Hepatocyte (in vitro differentiated cells): ENCODE results near the gene FAM120B. TPM values are rescaled to one million over a fixed set of nuclear protein-coding genes. Genes with fewer than 3 reads are reported as not detected.

Experiments used
- DNase-seq: peaks from one replicate; pipeline ENCODE4 v3.0.0-alpha.2; 2016; ENCODE audit warnings: low spot score
- H2AFZ ChIP-seq: fragments of 200-600 bp; sonication (generic); 2 replicates; pipeline ENCODE4 v1.6.0; 2016; ENCODE audit warnings: antibody characterized with exemption, mild to moderate bottlenecking
- H3K27ac ChIP-seq: fragments of 200-600 bp; sonication (generic); 2 replicates; pipeline ENCODE4 v1.5.1; 2016; ENCODE audit warnings: mild to moderate bottlenecking
- H3K27me3 ChIP-seq: fragments of 200-600 bp; sonication (generic); 2 replicates; pipeline ENCODE4 v1.6.1; 2016
- H3K36me3 ChIP-seq: fragments of 200-600 bp; sonication (generic); replicated peaks from 2 replicates; pipeline ENCODE4 v1.5.1; 2016; ENCODE audit warnings: low read depth; ENCODE audit not compliant: insufficient read depth
- H3K4me1 ChIP-seq: fragments of 200-600 bp; sonication (generic); 2 replicates; pipeline ENCODE4 v1.5.1; 2016; ENCODE audit warnings: mild to moderate bottlenecking, moderate library complexity; ENCODE audit not compliant: insufficient read depth
- H3K4me2 ChIP-seq: fragments of 200-600 bp; sonication (generic); 2 replicates; pipeline ENCODE4 v1.6.0; 2016
- H3K4me3 ChIP-seq: fragments of 200-600 bp; sonication (generic); 2 replicates; pipeline ENCODE4 v1.5.1; 2016; ENCODE audit warnings: mild to moderate bottlenecking
- H3K79me2 ChIP-seq: fragments of 200-600 bp; sonication (generic); 2 replicates; pipeline ENCODE4 v1.6.0; 2017; ENCODE audit warnings: mild to moderate bottlenecking
- H3K9me2 ChIP-seq: fragments of 200-600 bp; sonication (generic); replicated peaks from 2 replicates; pipeline ENCODE4 v1.6.0; 2017; ENCODE audit warnings: mild to moderate bottlenecking; ENCODE audit not compliant: insufficient read depth
- H3K9me3 ChIP-seq: fragments of 200-600 bp; sonication (generic); 2 replicates; pipeline ENCODE4 v1.5.1; 2016; ENCODE audit warnings: low read depth, mild to moderate bottlenecking
- H4K20me1 ChIP-seq: fragments of 200-600 bp; sonication (generic); 2 replicates; pipeline ENCODE4 v1.6.0; 2016; ENCODE audit warnings: mild to moderate bottlenecking; ENCODE audit not compliant: insufficient read depth, poor library complexity, severe bottlenecking
- CTCF ChIP-seq: fragments of 200-600 bp; sonication (generic); IDR thresholded peaks from 2 replicates; pipeline ENCODE4 v1.5.1; 2016; ENCODE audit warnings: antibody characterized with exemption, mild to moderate bottlenecking; ENCODE audit not compliant: poor library complexity
- EZH2 ChIP-seq: fragments of 200-600 bp; sonication (generic); IDR thresholded peaks from 2 replicates; pipeline ENCODE4 v1.6.1; 2016; ENCODE audit warnings: antibody characterized with exemption, mild to moderate bottlenecking, borderline replicate concordance
- EZH2phosphoT487 ChIP-seq: fragments of 200-600 bp; sonication (generic); IDR thresholded peaks from one replicate; pipeline ENCODE4 v1.6.1; 2018; ENCODE audit warnings: antibody characterized with exemption, mild to moderate bottlenecking, low read depth, moderate library complexity; ENCODE audit not compliant: unreplicated experiment, severe bottlenecking
- WGBS: methylation state at CpG from one replicate; pipeline ENCODE4 v1.1.6; 2016; ENCODE audit warnings: low lambda C conversion rate; ENCODE audit errors: missing lambda C conversion rate; 5-methylcytosine and 5-hydroxymethylcytosine counted together
- polyA plus RNA-seq: library from polyadenylated mRNA; unstranded; fragments of >200 nt; fragmentation: Nextera tagmentation; extraction: Ambion mirVana; gene quantifications from 2 replicates; pipeline ENCODE4 v1.2.1, GENCODE V29; 2016
- total RNA-seq: library from RNA; depleted of rRNA; stranded (reverse); fragments of >200 nt; gene quantifications from 2 replicates; pipeline ENCODE4 v1.2.3, GENCODE V29; 2014

The FAM120B gene
- total and polyA plus RNA-seq, 2 experiments from 2014 or later: 16.0 to 25.8 TPM

DNA sequence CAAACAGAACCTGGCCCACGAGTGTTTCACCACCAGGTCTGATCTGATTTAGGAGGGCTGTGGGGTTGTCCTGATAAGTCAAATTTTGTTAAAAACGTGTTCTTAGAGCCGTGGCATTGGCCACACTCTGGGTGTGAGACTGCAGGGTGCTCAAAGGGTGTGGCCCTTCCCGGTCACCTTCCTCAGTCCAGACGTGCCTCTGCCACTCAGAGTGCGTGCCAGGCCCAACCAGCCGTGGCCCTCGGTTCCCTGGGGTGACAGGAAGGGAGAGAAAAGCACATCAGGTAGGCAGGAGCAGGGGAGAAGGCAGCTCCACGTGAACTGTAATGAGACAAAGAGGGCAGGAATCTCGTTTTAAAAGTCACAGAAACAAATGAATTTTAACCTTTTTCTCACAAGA lies 115.4 kb downstream of the FAM120B start:
- H3K27me3 ChIP-seq: no peaks in the 10 kb centered on the region
- no peaks in the 10 kb centered on the region for H3K36me3 ChIP-seq
- no peaks in the 10 kb centered on the region for H3K79me2 ChIP-seq
- no peaks in the 10 kb centered on the region for H4K20me1 ChIP-seq
- no peaks in the 10 kb centered on the region for H3K4me1 ChIP-seq
- DNase-seq: no peak
- WGBS: 80% methylated on average over 10 of the region's 10 CpGs
- no peak overlapping the region for H3K27ac ChIP-seq
- no peaks in the 10 kb centered on the region for H3K9me2 ChIP-seq
- no peaks in the 10 kb centered on the region for H3K9me3 ChIP-seq
- H3K4me3 ChIP-seq: no peak overlapping the region
- no peak overlapping the region for H3K4me2 ChIP-seq
- H2AFZ ChIP-seq: no peak overlapping the region
- TF ChIP-seq CTCF (no peak), EZH2phosphoT487 (no peak), EZH2 (no peak)

DNA sequence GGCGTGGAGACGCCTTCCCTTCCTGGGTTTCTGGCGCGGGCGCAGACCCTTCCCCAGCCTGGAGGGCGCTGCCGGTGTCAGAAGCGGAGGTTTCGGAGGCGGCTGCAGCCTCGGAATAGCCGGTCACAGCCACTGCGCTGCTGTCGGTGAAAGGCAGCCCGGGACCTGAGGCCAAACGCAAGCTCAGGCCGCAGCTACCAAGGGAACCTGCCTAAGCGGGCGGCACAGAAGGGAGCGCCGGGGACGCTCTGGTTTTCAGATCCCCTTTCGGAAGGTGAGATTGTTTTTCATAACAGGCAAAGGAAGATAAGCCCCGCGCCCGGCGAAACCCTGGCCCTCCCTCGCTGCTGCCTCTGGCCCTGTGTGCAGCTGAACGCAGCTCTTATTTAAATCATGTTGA lies 116.5 kb downstream of the FAM120B start:
- Histone ChIP-seq H4K20me1 (no peaks in the 10 kb centered on the region), H3K4me2 (peak overlapping the region; percentile 54), H3K27ac (no peak overlapping the region), H3K9me3 (no peaks in the 10 kb centered on the region), H3K4me3 (no peak overlapping the region), H3K27me3 (no peaks in the 10 kb centered on the region), H3K79me2 (no peaks in the 10 kb centered on the region), H3K36me3 (no peaks in the 10 kb centered on the region), H3K9me2 (no peaks in the 10 kb centered on the region), H2AFZ (no peak overlapping the region), H3K4me1 (no peaks in the 10 kb centered on the region)
- no peak for DNase-seq
- 43% methylated on average over 29 of the region's 29 CpGs for WGBS
- no peak for TF ChIP-seq CTCF
- TF ChIP-seq EZH2phosphoT487: no peak
- no peak for TF ChIP-seq EZH2

DNA sequence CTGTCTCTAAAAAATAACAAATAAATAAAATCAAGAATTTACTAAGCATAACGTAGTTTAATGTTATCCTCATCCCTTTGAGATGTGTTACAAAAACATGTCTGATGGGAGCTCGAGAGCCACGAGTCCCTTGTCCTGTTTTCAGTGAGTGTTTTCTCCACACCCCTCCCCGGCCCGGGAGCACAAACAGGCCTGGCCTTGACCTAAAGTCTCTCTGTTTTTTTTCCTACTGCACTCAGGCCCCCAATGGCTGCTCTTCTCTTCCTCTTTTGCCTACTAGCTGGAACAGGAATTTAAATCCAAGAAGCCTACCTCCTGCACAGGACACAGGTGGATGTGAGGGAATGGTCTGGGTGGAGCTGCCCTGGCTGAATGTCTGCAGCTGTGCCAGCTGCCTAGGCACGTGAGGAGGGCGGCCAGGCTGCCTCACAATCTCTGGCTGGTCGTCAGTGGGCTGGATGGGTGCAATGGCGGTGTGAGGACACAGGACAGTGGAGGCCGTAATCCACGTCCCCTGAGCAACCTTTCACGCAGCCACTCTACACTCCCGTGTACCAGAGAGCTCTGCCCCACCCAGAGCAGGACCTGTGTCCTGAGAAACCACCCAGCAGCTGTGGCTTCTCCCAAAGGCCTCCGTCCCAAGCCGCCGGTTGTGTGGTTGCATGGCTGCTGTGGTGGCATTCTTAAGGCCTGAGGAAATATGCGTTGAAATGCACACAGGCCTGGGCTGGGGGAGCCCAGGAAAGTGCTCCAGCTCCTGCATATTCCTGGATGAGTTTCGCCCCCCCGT lies 117.5 kb downstream of the FAM120B start:
- no peak overlapping the region for H2AFZ ChIP-seq
- DNase-seq: no peak
- no peaks in the 10 kb centered on the region for H4K20me1 ChIP-seq
- no peak overlapping the region for H3K4me3 ChIP-seq
- H3K4me2 ChIP-seq: no peak overlapping the region
- H3K9me3 ChIP-seq: no peaks in the 10 kb centered on the region
- H3K36me3 ChIP-seq: no peaks in the 10 kb centered on the region
- no peaks in the 10 kb centered on the region for H3K27me3 ChIP-seq
- WGBS: 85% methylated on average over 19 of the region's 19 CpGs
- no peaks in the 10 kb centered on the region for H3K4me1 ChIP-seq
- H3K9me2 ChIP-seq: no peaks in the 10 kb centered on the region
- no peak for TF ChIP-seq EZH2
- no peak for TF ChIP-seq EZH2phosphoT487
- no peak for TF ChIP-seq CTCF
- H3K27ac ChIP-seq: no peak overlapping the region
- no peaks in the 10 kb centered on the region for H3K79me2 ChIP-seq
